ENCODE measurements around the gene TSSC4. TPM values are rescaled to one million over a fixed set of nuclear protein-coding genes. Genes with fewer than 3 reads are reported as not detected.

Gene TSSC4
- total RNA-seq, 1 donor from 2014 or later, result 36.2 TPM

- DNase-seq (ENCODE audit: low spot score), result no peak
- intact Hi-C loops (cut with DNase I), result no loop called here
Measured at GRCh38 chr11:2439820-2440219, 39.3 kb downstream of the TSSC4 start.

- intact Hi-C loops (cut with DNase I), result no loop called here
- no peak for DNase-seq (ENCODE audit: low spot score)
Measured at GRCh38 chr11:2440646-2441045, 40.1 kb downstream of the TSSC4 start.

- intact Hi-C loops (cut with DNase I), result no loop called here
- no peak for DNase-seq (ENCODE audit: low spot score)
Measured at GRCh38 chr11:2441171-2441570, 40.6 kb downstream of the TSSC4 start.

DNA sequence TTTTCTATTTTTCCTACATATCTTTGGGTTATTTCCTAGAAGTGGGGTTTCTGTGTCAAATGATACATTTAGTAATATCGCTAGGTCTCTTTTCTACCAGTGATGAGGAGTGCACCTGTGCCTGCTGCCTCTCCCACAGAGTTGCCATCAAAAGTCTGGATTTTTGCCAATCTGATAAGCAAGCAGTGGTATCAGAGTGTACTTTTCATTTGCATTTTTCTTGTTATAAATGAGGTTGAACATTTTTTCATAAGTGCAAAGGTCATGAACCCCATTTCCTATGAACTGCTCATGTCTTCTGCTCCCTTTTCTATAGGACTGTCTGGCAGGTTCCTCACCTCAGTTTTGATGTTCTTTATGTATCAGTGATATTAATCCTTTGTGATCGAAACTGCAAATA, 42.0 kb downstream of the TSSC4 start:
- intact Hi-C loops (cut with DNase I), result no loop called here
- no peak for DNase-seq (ENCODE audit: low spot score)

DNA sequence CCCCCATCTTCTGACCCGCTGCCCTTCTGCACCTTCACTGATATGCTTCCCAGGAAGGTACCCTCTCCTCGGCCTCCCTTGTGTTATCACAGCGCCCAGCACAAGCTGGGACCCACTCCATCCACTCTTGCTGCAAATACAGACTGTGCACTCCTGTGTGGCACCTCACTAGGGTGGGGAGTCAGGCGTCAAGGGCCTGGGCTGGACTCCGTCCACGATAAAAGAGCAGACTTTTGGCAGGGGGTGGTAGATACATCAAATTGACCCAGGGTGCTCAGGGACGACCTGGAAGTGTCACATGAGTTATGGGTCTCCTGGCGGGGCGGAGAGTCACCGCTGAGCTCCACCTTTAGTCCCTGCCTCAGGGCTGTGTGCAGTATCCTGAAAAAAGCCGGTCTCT, 42.9 kb downstream of the TSSC4 start:
- peak; percentile 70 for DNase-seq (ENCODE audit: low spot score)
- intact Hi-C loops (cut with DNase I), result no loop called here

- intact Hi-C loops (cut with DNase I), result no loop called here
- peak; percentile 77 for DNase-seq (ENCODE audit: low spot score)
Measured at GRCh38 chr11:2443881-2444820, 43.6 kb downstream of the TSSC4 start, which contains the start of gene TRPM5. Gene TRPM5, minus strand, starts transcription at chr11:2444514. Its CDS starts 21,478 bp downstream, at chr11:2423036.

DNA sequence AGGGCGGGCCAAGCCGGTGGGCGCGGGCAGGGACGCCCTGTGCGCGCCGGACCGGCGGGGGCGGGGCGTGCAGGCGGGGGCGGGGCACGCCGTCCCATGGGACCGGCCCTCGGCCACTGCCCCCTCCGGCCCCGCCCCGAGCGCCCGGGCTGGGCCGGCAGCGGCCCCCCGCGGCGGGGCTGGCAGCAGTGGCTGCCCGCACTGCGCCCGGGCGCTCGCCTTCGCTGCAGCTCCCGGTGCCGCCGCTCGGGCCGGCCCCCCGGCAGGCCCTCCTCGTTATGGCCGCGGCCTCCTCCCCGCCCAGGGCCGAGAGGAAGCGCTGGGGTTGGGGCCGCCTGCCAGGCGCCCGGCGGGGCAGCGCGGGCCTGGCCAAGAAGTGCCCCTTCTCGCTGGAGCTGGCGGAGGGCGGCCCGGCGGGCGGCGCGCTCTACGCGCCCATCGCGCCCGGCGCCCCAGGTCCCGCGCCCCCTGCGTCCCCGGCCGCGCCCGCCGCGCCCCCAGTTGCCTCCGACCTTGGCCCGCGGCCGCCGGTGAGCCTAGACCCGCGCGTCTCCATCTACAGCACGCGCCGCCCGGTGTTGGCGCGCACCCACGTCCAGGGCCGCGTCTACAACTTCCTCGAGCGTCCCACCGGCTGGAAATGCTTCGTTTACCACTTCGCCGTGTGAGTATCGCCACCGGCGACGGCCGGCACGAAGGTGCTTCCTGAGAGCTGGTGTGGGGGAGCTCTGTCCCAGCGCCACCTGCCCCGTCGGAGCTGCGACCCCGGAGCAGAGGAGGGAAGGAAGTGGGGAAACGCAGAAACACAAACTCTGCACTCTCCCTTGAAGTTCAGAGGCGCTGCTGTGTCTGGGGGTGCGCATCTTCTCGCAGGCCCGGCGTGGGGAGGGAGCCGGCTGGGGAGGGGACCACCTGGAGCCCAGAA, 44.5 kb downstream of the TSSC4 start, which contains the start of gene KCNQ1:
Gene KCNQ1, plus strand, starts transcription at position 188 of the 925 bp plus-strand sequence. Its CDS starts 91 bp downstream, at position 279.
- DNase-seq (ENCODE audit: low spot score), result peak; percentile 78
- intact Hi-C loops (cut with DNase I), result loop anchor here (5.0 kb wide), 1 partner anchor 67 kb away; no protein-coding TSS in a partner anchor

GRCh38 chr11:2445746-2446551, 45.4 kb downstream of the TSSC4 start:
- DNase-seq (ENCODE audit: low spot score), result peak; percentile 75
- intact Hi-C loops (cut with DNase I), result loop anchor here (5.0 kb wide), 1 partner anchor 66 kb away; no protein-coding TSS in a partner anchor

GRCh38 chr11:2446590-2447252, 46.2 kb downstream of the TSSC4 start:
- intact Hi-C loops (cut with DNase I), result loop anchor here (5.0 kb wide), 1 partner anchor 66 kb away; no protein-coding TSS in a partner anchor
- peak; percentile 86 for DNase-seq (ENCODE audit: low spot score)

DNA sequence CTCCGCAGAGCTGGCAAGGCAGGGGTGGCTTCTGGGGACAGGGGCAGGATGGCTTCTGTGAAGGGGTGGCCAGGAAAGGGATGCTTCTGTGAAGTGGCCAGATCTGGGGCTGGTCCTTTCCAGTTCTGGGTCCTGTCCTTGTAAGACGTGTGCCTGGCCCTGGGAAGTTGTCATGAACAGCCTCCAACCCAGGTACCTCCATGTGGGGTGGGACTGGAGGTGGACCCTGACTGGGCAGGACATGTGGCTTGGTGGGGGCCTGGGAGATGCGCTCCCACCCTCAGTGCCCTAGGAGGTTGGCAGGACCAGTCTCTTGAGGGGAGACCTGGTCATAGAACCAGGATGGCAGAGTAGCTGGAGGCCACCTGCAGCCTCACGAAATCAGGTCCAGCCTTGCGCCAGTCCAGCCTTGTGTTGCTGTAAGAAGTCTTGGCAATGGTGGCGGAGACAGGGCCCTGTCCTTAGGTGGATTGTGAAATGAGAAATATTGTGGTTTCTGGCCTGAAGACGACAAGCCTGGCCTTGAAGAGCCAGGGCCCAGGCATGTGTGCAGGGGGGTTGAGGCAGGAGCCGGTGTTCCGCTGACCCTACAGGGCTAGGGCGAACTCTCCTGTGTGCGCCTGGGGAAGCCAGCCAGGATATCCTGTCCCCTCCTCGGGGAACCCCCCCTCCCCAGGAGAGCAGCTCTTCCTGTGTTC, 46.9 kb downstream of the TSSC4 start:
- peak; percentile 59 for DNase-seq (ENCODE audit: low spot score)

GRCh38 chr11:2447951-2448650, 47.6 kb downstream of the TSSC4 start:
- intact Hi-C loops (cut with DNase I), result loop anchor here (5.0 kb wide), 1 partner anchor 64 kb away; no protein-coding TSS in a partner anchor
- DNase-seq (ENCODE audit: low spot score), result peak; percentile 74

More for the DNA sequence above, 46.9 kb downstream of the TSSC4 start:
- intact Hi-C loops (cut with DNase I), result loop anchor here (5.0 kb wide), 1 partner anchor 65 kb away; no protein-coding TSS in a partner anchor

DNA sequence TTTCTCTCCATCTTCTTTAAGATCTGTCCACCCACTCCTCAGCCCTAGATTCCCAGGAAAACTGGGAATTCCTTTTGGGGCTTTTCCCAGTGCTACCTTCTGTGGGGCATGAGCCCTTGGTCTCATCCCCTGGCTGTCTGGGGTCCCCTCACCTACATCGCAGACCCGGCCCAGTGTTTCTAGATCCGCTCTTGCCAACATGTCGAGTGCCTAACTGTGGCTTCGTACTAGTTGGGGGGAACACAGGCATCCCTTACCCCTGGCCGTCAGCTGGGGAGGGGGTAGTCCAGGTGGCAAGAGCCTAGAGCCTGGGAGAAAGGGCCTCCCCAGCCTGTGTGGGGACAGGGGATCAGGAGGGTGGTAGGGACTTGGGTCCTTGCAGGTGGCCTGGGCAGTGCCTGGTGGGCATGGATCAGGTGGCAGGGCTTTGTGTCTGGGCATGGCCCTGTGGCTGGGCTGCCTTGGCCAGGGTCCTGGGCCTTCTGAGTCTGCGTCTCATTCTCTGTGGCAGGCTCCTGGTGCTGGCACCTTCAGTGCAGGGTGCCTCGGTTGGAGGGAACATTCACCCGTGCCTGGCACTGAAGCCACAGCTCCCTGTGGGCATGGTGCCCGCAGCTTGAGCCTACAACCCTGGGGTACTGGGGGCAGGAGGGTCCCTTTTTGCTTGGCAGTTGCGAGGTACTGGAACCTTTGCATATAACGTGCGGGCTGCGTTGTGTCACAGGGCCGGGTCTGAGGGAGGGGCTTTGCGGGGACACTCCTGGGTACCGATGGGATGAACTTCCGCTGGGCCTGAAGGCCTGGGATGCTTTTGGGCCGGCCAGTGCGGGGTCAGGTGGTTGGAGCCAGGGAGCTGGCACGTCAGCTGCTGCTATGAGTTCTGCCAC, 48.4 kb downstream of the TSSC4 start:
- DNase-seq (ENCODE audit: low spot score), result no peak
- intact Hi-C loops (cut with DNase I), result loop anchor here (5.0 kb wide), 1 partner anchor 63 kb away; no protein-coding TSS in a partner anchor

DNA sequence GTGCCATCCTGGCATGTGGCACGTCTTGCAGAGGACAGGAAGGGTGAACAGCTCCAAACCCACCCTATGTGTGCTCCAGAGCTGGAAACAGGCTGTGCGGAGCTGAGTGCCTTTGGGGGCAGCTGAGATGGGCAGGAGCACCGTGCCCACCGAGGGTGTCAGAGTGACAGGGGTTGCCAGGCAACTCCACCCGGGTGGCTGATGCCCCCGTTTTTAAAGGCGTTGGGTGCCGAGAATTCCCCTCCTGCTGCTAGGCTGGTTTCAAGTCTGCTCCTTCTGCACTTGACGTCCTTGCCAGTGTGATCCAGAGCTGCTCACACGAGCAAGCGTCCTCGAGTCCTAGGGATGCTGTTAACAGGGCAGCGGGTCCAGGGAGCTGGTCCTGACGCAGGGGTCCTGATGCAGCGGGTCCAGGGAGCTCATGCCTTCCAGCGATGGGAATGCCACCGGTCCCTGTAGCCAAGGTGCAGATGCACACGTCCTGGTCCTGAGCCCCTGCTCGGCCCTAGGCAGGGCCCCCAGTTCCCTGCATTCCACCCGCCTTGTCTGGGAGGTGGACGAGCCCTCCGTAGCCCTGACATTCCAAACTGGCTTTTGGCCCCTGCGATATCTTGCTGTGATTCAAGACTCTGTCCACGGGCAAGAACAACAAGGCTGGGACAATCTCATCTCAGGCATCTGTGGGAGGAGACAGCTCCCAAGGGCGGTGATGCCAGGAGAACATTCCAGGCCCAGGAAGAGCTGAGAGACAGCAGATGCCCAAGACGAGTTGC, 49.2 kb downstream of the TSSC4 start:
- DNase-seq (ENCODE audit: low spot score), result no peak
- intact Hi-C loops (cut with DNase I), result loop anchor here (5.0 kb wide), 1 partner anchor 63 kb away; no protein-coding TSS in a partner anchor

GRCh38 chr11:2450321-2451041, 49.9 kb downstream of the TSSC4 start:
- DNase-seq (ENCODE audit: low spot score), result no peak
- intact Hi-C loops (cut with DNase I), result no loop called here

DNA sequence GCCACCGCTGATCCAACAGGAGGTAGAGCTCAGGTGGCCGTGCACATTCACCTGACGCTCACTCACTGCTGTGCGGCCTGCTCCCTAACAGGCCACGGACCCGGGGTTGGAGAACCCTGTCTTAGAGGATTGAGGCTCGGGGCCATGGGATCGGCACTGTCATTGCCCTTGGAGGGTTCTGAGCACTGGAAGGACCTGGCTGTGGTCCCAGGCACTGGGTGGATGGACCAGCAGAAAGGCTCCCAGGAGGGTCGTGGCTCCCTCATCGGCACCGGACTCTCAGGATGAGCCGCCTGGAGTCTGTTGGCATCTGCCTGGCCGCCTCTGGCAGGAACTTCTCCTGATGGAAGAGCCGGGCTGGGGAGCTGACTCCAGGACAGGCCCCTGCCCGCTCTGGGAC, 50.8 kb downstream of the TSSC4 start:
- peak; percentile 68 for DNase-seq (ENCODE audit: low spot score)
- intact Hi-C loops (cut with DNase I), result no loop called here

Data from cardiac septum (tissue), 1 donor.